ENCODE measurements around the gene CALHM6. TPM values are rescaled to one million over a fixed set of nuclear protein-coding genes. Genes with fewer than 3 reads are reported as not detected.

The CALHM6 gene
- total RNA-seq, result 9.1 TPM
- long read RNA-seq, partial matches to known transcripts, result 7 of 7 reads
- long read RNA-seq, other reads (novel, unspliced or antisense), result 0 of 7 reads

DNA sequence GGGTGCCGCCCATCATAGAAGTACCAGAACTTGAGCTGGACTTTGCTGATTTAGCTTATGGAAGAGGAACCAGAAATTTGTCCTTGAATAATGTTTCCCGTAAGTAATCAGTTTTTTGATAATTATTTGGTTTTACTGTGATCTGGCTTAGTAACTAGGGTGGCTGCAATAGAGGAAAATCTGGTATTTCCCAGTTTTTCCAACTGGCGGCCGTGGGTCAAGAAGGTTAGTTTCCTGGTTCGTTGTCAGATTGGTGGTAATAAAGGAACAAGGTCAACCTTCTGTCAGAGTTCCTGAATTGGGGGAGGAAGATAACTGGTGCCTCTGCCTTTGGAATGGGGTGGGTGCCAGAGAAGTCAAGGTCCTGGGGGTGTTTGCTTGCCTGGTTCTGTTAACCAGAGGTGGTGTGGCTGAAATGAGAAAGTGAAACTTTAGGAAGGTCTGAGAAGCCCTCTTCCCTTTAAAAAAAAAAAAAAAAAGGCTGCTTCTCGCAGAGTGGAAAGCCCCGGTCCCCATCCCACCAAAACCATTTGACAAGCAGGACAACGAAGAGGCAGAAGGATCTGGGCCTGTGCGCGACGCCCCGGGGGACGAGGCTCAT, at the start of gene CALHM6:
TSS of gene CALHM6 (plus strand) at position 45 of the 601 bp plus-strand sequence. CDS start at position 600, 555 bp downstream.
- H3K27me3 ChIP-seq (ENCODE audit: low read depth), result peaks cover 14% of the 10 kb centered on the region
- peak within 1 kb of the TSS; percentile 51 for H3K27ac ChIP-seq
- peak in 1 of 2 donors; percentile 22 for ATAC-seq
- no peak for DNase-seq
- H3K36me3 ChIP-seq, result no peaks in the 10 kb centered on the region
- H3K9me3 ChIP-seq, result no peaks in the 10 kb centered on the region
- peaks cover 33% of the 10 kb centered on the region for H3K4me1 ChIP-seq
- H3K4me3 ChIP-seq, result peak within 1 kb of the TSS; percentile 59
- TF ChIP-seq, protein P1, sequence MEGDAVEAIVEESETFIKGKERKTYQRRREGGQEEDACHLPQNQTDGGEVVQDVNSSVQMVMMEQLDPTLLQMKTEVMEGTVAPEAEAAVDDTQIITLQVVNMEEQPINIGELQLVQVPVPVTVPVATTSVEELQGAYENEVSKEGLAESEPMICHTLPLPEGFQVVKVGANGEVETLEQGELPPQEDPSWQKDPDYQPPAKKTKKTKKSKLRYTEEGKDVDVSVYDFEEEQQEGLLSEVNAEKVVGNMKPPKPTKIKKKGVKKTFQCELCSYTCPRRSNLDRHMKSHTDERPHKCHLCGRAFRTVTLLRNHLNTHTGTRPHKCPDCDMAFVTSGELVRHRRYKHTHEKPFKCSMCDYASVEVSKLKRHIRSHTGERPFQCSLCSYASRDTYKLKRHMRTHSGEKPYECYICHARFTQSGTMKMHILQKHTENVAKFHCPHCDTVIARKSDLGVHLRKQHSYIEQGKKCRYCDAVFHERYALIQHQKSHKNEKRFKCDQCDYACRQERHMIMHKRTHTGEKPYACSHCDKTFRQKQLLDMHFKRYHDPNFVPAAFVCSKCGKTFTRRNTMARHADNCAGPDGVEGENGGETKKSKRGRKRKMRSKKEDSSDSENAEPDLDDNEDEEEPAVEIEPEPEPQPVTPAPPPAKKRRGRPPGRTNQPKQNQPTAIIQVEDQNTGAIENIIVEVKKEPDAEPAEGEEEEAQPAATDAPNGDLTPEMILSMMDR (IDR thresholded peaks at IDR 0.05), result no peak
- intact Hi-C loops (cut with DNase I), result no loop called here

DNA sequence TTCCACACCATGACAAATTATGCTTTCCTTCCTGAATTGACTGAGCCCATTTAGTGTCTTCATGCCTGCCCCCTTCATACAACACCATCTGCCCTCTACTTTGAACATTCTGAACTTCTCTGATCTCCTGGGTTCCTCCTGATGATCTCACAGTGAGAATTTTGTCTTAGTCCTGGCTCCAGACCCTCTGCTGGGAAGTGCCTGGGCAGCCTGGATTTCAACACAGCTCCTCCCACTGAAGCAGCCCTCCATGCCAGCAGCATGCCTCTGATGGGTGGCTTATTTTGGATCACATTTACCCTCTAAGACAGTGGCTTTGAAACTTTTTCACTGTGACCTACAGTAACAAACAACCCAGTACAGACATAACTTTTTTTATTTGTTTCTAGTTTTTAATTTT, 48.9 kb upstream of the CALHM6 start:
- Histone ChIP-seq H3K9me3 (no peaks in the 10 kb centered on the region), H3K27ac (no peak overlapping the region), H3K27me3 (ENCODE audit: low read depth) (no peaks in the 10 kb centered on the region), H3K4me1 (peaks cover 19% of the 10 kb centered on the region), H3K4me3 (no peak overlapping the region), H3K36me3 (no peaks in the 10 kb centered on the region)
- ATAC-seq, result peak in 1 of 2 donors; percentile 48
- intact Hi-C loops (cut with DNase I), result no loop called here
- TF ChIP-seq, protein P1 (IDR thresholded peaks at IDR 0.05), result no peak
- DNase-seq, result no peak

DNA sequence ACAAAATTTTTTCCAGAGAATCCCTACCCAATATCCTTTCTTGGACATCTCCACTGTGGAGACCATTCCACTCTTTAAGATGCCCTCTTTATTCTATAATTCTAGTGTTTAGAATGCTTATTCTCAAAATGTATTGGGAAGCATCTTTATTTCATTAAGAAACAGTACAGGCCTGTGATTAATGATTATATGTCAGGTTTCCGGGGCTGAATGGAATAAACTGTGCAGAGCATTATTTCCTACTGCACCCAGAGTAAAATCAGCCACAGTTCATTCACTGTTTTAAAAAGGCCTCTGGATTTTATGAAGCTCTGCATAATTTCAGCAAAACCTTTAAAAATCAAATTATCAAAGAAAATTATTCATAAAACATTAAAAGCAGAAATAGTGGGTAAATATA, 47.8 kb upstream of the CALHM6 start:
- Histone ChIP-seq H3K9me3 (no peaks in the 10 kb centered on the region), H3K36me3 (no peaks in the 10 kb centered on the region), H3K4me3 (no peak overlapping the region), H3K27me3 (ENCODE audit: low read depth) (no peaks in the 10 kb centered on the region), H3K27ac (no peak overlapping the region), H3K4me1 (peaks cover 19% of the 10 kb centered on the region)
- TF ChIP-seq, protein P1 (IDR thresholded peaks at IDR 0.05), result no peak
- intact Hi-C loops (cut with DNase I), result no loop called here
- ATAC-seq, result no peak
- DNase-seq, result no peak

DNA sequence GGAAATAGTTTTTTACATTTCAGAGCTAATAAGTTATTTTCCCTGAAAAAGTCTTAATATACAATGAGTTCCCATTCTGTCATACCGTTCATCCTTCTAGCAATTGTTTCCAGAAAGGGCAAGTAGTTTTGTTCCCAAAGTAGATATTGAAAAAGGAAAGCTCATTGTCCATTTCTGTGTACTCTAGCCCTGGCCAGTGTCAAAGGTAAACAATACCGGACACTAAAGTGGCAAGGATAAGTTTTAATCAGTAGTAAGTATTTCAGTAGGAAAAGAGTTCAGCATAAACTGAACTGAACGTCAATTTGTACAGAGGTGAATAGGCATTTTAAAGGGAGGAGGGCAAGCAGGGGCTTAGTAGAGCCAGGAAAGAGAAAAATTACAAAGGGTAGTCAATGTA, 43.5 kb upstream of the CALHM6 start:
- Histone ChIP-seq H3K27me3 (ENCODE audit: low read depth) (no peaks in the 10 kb centered on the region), H3K4me3 (no peak overlapping the region), H3K9me3 (no peaks in the 10 kb centered on the region), H3K27ac (no peak overlapping the region), H3K4me1 (no peaks in the 10 kb centered on the region), H3K36me3 (no peaks in the 10 kb centered on the region)
- DNase-seq (no peak), ATAC-seq (no peak)
- intact Hi-C loops (cut with DNase I), result no loop called here
- TF ChIP-seq, protein P1 (IDR thresholded peaks at IDR 0.05), result no peak

DNA sequence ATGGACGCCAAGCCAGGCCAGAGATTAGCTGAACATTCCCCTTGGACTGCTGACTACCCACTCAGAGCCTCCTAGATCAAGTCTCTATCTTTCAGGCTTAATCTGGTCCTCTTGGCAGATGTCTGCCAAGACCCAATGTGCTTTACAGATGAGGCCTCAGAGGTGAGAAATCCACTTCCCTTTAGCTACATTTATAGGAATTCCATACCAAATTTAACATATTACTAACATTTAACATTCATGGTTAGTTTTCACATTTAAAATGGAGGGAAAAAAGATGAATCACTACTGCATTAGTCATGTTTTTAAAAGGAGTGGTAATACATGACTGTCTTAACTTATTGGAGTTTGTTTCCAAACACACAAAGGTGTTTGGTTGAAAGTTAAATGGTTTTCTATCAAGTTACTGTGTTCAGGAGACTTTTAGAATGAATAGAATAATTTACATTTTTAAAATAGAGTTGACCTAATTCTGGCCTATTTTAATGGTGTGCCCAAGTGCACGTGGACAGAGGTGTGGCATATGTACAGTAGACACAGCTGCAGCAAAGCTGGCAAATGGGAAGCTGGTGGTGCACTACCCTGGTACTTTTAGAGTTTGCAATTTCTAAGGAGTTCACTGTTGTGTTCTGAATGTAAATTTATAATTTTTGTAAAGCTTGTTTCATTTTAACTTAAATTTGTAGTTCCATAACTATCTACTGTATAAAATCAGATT, 41.9 kb upstream of the CALHM6 start:
- DNase-seq (no peak), ATAC-seq (no peak)
- intact Hi-C loops (cut with DNase I), result no loop called here
- Histone ChIP-seq H3K27me3 (ENCODE audit: low read depth) (no peaks in the 10 kb centered on the region), H3K9me3 (no peaks in the 10 kb centered on the region), H3K4me1 (no peaks in the 10 kb centered on the region), H3K36me3 (no peaks in the 10 kb centered on the region), H3K27ac (no peak overlapping the region), H3K4me3 (no peak overlapping the region)
- TF ChIP-seq, protein P1 (IDR thresholded peaks at IDR 0.05), result no peak
